HG02571 (cell line): ENCODE data around the gene CCDC69.
A peak's percentile ranks its signal among the peaks of the same experiment; 100 is the strongest.
"Not testable (repeated sequence)": the region's sequence is repeated elsewhere in the genome, so short reads cannot be mapped to it uniquely, and the experiment has no call there.

Experiments
- ATAC-seq: cut with Tn5 transposase; IDR thresholded peaks from one replicate; pipeline ENCODE4 v1.9.1; 2021; ENCODE audit warnings: mild to moderate bottlenecking, moderate library complexity; ENCODE audit not compliant: unreplicated experiment

The CCDC69 gene

DNA sequence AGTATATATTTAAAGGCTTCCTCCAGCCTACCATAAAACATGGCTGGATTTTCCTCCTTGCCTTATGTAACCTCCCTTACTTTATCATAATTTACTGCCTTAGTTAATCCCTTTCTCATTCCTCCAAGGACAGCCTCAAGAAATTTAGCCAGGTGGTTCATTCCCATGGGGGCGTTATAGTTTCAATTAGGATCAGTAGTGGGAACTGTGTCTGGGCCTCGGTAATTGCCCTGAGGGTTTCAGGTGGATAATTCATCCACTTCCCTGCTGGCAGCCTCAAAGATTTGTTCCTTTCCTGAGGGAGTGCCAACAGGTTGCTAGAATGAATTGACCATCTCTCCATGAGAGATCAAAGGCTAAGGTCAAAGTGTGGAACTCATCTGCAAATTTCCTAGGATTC is 24.8 kb upstream of the CCDC69 start:
- no peak for ATAC-seq

DNA sequence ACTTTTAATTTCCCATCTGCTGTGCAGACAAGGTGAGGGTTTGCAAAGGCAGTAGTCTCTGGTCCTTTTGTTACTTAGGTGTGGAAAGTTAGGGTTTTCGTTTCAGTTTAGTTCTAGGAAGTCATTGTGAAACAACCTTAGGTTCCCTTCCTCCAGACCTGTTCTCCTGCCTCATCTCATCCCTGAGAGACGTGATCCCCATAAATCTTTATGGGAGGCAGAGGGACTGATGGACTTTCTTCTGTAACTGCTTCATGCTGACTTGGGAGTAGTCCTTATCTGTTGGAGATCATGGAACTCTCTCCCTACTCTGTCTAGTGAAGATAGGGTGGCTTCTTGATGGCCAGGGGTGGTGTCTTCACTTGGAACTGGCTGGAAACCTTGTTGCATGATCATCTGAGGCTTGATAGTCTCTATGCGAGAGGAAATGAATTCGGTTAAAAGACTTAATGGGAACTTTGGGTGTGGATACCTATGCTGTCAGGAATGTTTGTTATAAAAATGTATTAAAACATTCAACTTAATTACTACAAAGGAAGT is 21.9 kb upstream of the CCDC69 start:
- ATAC-seq: no peak

GRCh38 chr5:151244206-151244605 is 20.3 kb upstream of the CCDC69 start:
- no peak for ATAC-seq

- no peak for ATAC-seq
Observed at GRCh38 chr5:151243564-151243963, 19.7 kb upstream of the CCDC69 start.

GRCh38 chr5:151243127-151243526 is 19.2 kb upstream of the CCDC69 start:
- ATAC-seq: no peak

- ATAC-seq: no peak
Observed at GRCh38 chr5:151240924-151241635, 17.2 kb upstream of the CCDC69 start.

- ATAC-seq: not testable (repeated sequence)
Observed at GRCh38 chr5:151240268-151240835, 16.5 kb upstream of the CCDC69 start.

GRCh38 chr5:151239237-151239861 is 15.5 kb upstream of the CCDC69 start:
- no peak for ATAC-seq

DNA sequence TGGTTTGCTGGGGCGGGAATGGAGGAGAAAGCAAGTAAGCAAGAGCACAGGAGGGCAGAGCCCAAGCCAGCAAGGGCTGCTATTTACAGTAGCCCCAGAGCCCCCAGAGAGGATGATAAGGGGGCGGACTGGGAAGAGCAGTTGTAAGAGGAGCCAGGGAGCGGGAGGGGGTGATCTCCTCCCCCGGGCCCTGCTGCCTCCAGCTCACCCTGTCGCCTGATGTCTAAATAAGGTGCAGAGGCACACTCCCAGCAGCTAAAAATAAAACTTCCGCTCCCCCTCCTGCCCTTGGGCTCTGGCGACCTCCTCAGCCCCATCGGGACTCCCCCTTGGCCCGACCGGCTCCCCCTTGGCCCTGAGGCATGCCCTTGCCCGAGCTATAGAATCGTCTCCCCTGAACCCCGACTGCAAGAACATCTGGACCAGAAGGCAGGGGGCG is 14.4 kb upstream of the CCDC69 start:
- no peak for ATAC-seq

DNA sequence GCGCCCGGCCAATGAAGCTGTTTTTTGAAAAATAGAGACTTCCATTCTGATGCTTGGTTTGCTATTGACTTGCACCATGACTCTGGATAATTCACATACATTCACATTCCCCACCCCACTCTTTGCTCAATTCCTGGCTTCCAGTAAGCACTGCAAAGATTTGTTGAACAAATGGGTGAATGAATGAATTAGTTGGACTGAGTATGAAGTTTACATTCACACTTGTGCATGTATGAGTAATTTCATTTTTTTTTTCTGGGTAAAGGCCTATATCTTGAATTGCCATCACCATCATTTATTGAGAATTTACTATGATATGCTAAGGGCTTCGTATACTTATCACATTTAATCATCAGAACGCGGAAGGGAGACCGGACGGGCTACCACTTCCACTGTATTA is 13.8 kb upstream of the CCDC69 start:
- ATAC-seq: no peak

DNA sequence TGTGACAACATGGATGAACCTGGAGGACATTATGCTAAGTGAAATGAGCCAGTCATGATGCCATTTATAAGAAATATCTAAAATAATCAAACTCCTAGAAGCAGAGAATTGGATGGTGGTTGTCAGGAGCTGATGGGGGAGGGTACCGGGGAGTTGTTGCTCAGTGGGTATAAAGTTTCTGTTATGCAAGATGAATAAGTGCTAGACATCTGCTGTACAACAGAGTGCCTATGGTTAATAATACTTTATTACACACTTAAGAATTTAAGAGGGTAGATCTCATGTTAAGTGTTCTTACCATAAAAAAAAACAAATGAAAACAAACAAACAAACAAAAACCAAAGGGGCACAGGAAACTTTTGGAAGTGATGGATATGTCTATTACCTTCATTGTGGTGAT is 13.0 kb upstream of the CCDC69 start:
- ATAC-seq: no peak

DNA sequence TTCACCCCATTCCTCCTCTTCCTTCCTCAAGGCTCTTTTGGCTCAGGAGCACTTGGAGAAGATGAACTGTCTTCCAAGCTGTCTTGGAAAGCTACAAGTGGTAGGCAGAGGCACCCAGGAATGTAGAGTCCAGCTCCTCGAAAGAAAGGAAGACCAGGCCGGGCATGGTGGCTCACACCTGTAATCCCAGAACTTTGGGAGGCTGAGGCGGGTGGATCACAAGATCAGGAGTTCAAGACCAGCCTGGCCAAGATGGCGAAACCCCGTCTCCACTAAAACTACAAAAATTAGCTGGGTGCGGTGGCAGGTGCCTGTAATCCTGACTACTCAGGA is 11.3 kb upstream of the CCDC69 start:
- ATAC-seq: not testable (repeated sequence)

DNA sequence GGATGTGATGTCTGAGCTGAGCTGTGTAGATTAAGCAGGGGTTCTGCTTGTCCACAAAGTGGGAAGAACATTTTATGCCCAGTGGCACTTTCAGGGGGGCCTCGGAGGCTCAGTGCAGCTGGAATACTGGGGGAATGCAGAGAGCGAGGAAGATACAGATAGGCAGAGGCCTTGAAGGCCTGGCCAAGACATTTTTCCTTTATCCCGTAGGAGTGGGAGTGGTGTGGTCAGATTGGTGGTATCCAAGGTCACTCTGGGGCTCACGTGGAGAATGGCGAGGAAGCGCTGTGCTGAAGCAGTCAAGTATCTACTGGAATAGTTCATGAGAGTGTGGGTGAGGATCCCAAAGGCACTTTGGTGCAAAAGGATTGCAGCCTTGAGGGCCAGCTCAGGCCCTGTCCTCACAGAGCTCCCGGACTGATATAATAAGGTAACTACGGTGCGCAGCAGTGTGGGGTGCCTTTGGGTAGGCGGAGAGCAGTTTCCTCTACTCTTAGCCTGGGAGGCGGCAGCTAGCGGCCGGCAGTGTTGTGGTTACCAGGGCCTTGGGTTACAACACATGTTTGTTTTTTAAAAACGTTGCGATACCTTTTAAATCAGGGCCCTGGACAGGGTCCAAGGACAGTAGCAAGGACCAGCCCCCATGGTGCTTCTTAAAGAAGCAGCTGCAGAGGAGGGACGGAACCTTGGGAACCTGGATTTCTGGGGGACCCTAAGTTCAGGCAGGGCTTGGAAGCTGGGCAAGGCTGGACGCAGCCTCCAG is 10.8 kb upstream of the CCDC69 start:
- ATAC-seq: peak; percentile 76

DNA sequence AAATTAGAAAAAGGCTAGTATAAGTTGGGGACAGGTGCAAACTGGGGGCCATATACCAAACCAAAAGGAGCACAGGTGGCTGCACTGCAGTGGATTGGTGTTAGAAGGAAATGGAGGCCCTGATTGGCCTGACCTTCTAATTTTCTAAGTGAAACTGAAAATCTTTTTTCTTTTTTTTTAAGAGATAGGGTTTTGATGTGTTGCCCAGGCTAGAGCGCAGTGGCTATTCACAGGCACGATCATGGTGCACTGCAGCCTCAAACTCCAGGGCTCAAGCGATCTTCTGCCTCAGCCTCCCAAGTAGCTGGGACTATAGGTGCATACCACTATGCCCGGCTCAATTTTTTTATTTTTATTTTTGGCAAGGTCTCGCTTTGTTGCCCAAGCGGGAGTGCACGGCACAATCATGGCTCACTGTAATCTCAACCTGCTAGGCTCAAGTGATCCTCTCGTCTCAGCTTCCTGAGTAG is 9.8 kb upstream of the CCDC69 start:
- peak; percentile 63 for ATAC-seq

- ATAC-seq: no peak
Observed at GRCh38 chr5:151231359-151231758, 7.5 kb upstream of the CCDC69 start.

- ATAC-seq: no peak
Observed at GRCh38 chr5:151230048-151230680, 6.3 kb upstream of the CCDC69 start.

DNA sequence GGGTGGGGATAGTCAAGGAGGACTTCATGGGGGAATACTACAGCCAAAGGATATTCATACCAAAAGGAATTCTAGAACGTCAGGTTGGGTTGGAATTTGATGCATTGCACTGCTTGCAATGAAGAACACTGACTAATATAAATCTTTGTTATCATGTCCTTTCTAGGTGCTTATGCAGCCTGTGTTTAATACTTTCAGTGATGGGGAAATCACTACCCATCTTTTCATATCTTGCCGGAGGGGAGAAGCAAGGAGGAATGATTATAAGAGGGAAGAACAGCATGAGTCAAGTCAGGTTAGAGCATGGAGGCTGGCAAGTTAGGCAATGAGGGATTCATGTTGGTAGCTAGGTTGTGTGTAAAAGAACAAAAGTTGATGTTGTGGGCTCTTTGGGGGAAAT is 5.1 kb upstream of the CCDC69 start:
- no peak for ATAC-seq

DNA sequence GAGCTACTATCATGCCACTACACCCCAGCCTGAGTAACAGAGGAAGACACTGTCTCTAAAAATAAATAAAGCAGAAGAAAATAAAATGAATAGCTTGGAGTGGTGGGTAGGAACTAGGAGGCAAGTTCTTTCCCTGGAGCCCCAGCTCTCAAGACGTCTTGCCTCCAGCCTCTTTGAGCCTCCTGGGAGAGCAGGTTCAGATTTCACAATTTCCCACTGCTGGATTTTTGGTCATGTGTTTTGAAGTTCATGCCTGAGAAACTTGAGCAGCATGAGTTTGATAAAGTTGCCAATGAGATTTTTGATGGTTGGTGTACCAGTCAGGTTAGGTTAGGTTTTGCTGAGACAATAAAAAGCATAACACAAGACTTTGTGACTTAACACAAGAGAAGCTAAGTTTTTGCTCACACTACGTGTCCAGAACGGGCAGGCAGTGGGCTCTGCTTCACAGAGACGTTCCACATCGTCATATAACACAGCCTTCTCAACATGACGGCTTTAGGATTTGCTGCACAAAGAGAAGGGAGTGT is 4.1 kb upstream of the CCDC69 start:
- no peak for ATAC-seq

DNA sequence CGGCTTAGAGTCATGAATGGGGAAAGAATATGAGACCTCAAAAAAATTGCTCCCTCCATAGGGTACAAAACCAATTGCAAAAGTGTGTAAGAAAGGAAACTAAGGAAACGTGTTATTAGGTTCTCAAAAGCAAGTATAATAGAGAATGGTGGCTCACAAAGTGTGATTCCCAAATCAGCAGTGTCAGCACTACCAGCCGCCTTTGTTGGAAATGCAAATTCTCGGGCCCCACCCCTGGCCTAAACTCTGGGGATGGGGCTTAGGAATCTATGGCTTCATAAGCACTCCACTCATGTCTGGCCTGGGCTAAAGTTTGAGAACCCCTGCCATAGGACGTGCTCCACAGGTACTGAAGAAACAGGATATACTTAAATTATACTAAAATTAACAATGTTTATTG is 1.6 kb upstream of the CCDC69 start:
- no peak for ATAC-seq

- no peak for ATAC-seq
Observed at GRCh38 chr5:151225071-151225470, 1.2 kb upstream of the CCDC69 start.

- ATAC-seq: no peak
Observed at GRCh38 chr5:151224372-151224771, 480 bp upstream of the CCDC69 start.
